DMS79 treated with DMSO at 0.1 percent for 48 hours (cell line): ENCODE measurements around the gene ANAPC2.

Experiments
- DNase-seq: peaks from one replicate; lab custom pipeline; 2025; lab: John Stamatoyannopoulos, UW

The ANAPC2 gene

DNA sequence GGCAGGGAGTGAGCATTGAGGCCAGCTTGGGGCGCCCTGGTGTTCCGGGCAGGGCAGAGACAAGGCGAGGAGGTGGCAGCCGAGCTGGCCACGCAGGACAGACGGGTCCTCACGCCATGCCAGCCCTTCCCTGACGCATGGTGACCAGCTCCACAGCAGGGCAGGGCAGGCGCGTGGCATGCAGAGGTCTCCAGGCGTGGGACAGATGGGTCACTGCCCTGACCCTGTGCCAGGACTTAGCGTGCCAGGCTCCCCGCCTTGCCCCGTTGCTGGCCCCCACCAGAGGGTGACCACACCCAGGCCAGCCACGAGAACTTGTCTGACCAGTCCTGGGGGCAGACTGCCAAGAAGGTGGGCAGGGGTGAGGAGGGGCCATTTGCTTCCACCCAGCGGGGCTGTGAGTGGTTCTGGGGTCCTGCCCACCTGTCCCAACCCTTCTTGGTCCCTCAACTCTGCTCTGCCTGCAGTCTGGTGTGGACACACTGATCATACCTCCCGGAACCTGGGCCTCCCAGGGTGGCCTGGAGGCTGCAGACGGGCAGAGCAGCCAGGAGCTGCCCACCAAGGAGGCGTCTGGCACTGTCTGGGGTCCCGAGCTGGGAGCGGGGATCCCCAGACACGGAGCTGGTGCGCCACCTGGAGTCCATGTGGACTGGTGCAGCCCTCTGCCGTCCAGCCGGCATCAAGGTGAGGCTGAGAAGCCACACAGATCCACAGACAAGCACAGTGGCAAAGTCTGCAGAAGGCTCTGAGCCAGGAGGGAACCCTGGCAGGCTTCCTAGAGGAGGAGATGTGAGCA lies 38.9 kb upstream of the ANAPC2 start, which contains the start of gene RNF224:
Gene RNF224 (plus strand): TSS at position 449 of the 799 bp plus-strand sequence. CDS start 834 bp downstream, outside the sequence.
- peak; percentile 56 for DNase-seq

- DNase-seq: no peak
Measured at GRCh38 chr9:137226338-137227053, 38.1 kb upstream of the ANAPC2 start.

- DNase-seq: no peak
Measured at GRCh38 chr9:137225699-137226331, 37.5 kb upstream of the ANAPC2 start.

DNA sequence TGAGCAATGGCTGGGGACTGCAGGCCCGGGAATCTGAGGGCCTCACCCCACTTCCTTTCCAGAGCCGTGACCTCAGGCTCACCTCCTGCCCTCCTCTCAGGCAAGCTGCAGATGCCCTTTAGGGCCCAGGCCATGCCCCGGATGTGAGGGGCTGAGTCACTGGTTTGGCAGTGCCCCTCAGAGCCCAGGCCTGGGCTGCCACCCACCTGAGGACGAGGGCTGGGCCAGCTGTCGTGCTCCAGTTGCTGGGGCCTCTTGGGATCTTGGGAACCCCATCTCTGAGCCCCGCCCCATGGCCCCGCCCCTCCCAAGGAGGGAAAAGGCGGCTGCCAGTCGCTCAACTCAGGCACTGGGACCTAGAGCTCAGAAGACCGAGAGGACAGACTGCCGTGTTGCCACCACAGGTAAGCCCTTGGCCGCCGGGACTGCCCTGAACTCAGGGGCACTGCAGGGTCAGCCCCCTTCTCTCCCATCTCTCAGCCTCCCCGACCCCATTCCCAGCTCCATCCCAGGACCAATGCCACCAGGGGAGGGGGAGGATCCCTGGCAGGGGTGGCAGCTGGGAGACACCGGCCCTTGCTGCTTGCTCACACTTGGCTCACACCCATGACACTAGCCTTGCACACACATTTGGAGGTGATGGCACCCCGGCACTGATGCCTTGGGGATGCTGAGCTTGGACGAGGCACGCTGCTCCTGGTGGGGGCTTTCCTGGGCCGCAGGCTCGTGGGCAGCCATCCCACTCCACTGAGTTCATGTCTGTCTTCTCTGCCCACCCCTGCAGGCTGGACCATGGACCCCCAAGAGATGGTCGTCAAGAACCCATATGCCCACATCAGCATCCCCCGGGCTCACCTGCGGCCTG lies 36.7 kb upstream of the ANAPC2 start, which contains the start of gene CYSRT1:
Gene CYSRT1 (plus strand): TSS at position 345 of the 865 bp plus-strand sequence. CDS start 448 bp downstream, at position 793.
- no peak for DNase-seq

GRCh38 chr9:137223078-137223970 lies 35.0 kb upstream of the ANAPC2 start:
- DNase-seq: peak; percentile 93

- DNase-seq: no peak
Measured at GRCh38 chr9:137222190-137223077, 34.1 kb upstream of the ANAPC2 start, which contains the start of gene RNF208. RNF208 (minus strand) TSS chr9:137222240; CDS start chr9:137221212, 1,028 bp downstream.

DNA sequence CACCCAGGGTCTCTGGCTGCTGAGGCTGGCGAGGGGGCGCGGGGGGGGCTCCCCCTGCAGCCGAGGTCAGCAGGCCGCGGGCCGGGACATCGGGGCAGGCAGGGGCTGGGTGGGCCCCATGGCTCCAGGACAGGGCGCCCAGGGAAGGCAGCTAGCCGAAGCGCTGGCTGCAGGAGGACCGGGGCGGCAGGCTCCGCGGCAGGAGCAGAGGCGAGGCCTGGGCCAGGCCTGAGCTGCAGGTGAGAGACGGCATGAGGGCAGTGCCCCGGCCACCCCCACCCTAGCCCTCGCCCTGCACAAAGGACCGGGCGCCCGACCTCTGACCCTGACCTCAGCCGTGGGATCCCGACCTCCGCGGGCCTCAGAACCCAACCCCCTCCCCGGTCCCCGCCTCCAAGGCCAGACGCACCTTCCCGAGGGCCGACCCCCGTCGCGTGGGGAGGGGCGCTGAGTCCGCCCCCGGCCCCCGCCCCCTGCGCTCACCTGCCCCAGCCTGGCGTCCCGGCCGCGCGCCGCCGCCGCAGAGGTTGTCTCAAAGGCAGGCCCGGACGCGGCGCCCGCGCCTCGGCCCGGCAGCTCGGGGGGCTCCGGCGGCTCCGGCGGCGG lies 33.2 kb upstream of the ANAPC2 start:
- peak; percentile 10 for DNase-seq

GRCh38 chr9:137221095-137221505 lies 32.7 kb upstream of the ANAPC2 start:
- no peak for DNase-seq

DNA sequence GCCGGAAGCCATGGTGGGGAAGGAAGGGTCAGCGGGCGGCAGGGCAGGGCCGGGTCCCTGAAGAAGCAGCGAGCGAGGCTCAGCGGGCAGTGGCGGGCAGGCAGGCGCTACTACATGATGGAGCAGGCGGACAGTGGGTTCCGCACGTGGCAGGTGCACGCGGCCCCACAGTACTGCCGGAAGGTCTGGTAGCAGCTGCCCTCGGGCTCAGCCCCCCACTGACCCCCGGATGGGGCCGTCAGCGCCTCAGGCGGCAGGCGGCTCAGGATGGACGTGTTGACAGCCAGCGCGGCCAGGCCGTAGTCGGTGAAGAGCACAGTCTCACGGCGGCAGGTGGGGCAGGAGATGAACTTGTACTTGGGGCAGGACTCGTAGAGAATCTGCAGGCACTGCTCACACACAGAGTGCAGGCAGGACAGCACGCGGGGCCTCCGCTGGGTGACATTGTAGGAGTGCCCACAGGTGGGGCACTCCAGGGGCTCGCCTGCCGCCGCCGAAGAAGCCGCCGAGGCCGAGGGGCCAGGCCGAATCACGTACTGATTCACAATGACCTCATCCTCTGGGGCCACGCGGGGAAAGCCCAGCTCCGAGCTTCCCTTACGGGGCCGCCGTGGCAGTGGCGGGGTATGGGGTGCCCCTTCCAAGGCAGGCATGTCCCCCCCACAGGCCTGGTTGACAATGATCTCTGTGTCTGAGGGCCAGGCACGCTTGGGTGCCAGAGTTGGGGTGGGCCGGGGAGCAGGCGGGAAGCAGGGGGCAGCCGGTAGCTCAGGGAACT lies 32.1 kb upstream of the ANAPC2 start:
- DNase-seq: no peak

GRCh38 chr9:137219757-137220316 lies 31.5 kb upstream of the ANAPC2 start:
- no peak for DNase-seq

GRCh38 chr9:137218754-137219271 lies 30.5 kb upstream of the ANAPC2 start:
- DNase-seq: no peak

- DNase-seq: no peak
Measured at GRCh38 chr9:137218212-137218753, 29.9 kb upstream of the ANAPC2 start.

GRCh38 chr9:137217276-137218211 lies 29.2 kb upstream of the ANAPC2 start:
- no peak for DNase-seq

GRCh38 chr9:137216188-137216965 lies 28.0 kb upstream of the ANAPC2 start:
- DNase-seq: no peak
